Activated CD4-positive, CD25-positive, alpha-beta regulatory T cell treated with anti-CD3 and anti-CD28 coated beads, Interleukin-2, amount 50 U/mL, for 24 hours (primary cell): ENCODE data around the gene SPATA24.
"Not testable (repeated sequence)": the region's sequence is repeated elsewhere in the genome, so short reads cannot be mapped to it uniquely, and the experiment has no call there.

Experiments
- ATAC-seq, 2 donors: fragments of 150-1000 bp; cut with Tn5 transposase; one replicate each; pipeline ENCODE4 v1.10.0; 2021; ENCODE audit warnings: mild to moderate bottlenecking in 1 of 2, moderate library complexity in 1 of 2

The SPATA24 gene

DNA sequence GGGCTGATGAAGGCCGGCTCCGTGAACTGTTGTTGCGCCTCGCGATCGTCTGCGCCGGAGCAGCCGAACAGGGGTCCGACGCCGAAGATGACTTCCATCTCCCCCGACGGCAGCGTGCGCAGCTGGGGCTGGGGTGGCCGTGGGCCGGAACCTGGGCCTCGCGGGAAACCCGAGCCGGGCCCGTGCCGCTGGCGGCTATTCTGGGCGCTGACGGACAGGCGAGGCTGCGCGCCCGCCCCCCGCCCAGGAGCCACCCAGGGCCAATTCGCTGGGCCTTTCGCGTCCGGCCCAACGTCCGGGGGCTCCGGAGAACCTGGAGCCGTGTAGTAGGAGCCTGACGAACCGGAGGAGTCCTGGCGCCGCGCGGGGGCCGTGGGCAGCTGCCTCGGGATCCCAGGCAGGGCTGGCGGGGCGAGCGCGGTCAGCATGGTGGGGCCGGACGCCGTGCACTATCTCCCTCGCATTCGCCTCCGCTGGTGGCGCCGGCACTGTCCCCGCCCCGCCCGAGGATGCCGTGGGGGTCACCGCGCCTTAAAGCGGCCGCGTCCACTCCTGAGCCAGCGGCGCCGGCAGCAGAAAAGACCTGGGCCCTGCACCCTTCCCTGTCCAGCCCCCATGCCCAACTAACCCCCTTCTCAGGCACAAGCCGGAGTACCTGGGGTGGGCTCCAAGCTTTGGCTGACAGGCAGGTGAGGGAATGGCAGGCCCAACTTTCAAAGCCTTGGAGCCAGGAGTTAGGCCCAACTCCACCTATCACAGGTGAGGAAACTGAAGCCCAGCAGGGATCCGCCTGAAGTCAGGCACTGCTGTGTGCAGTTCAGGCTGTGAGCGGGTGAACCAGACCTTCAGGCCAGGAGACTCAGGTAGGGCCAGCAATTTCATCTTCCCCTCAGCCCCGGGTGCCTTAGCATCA is 9.0 kb downstream of the SPATA24 start, which contains the start of gene PROB1:
TSS of gene PROB1 (minus strand) at position 451 of the 913 bp plus-strand sequence. CDS start at position 428, 23 bp downstream.
- ATAC-seq: no peak

DNA sequence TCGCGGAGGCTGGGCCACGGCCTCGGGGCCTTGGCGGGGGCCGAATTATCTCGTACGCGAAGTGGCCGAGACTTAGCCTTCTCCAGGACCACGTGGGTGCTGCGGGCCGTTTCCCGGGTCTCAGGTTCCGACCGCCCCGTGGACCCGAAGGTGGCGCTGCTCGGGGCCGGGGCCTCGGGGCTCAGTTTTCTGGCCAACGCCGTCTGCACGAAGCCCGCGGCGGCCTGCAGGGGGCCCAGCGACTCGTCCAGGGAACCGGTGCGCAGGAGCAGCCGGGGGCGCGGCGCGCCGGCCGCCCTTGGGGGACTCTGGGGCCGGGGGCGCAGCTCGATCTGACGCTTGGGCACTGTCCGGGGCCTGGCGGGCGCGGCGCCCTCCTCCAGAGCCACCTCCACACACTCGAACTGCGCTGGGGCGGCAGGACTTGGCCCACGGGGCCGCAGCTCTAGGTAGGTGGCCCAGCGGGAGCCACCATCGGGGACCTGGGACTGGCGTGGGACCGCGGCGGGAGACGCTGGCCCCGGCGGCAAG is 9.7 kb downstream of the SPATA24 start:
- ATAC-seq: peak in 1 of 2 donors; percentile 5

DNA sequence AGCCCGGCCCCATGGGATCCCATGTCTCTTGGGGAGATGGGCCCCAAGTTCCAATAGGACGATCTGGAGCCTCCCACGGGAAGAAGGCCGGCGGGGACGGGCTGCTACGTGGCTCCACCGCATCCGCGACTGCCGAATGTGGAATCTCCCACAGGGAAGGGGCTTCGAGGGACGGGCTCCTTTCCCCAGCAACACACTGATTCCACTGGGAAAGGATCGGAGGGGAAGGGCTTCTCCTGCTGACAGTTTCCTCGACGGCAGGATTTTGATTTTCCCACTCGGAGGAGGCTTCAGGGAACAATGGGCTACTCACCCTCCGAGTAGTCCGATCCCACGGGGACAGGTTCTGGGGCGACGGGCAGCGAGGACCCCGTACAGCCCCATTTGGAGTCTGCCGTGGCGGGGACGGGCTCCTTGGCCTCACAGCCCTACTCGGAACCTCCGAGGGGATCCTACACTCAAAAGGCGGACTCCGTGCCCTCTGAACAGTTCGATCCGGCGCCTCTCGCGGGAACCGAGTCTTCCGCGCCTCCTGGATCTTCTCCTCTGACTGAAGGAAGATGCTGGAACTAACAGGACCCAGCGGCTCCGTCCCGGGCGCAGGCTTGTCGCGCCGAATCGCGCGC is 10.3 kb downstream of the SPATA24 start:
- ATAC-seq: no peak

DNA sequence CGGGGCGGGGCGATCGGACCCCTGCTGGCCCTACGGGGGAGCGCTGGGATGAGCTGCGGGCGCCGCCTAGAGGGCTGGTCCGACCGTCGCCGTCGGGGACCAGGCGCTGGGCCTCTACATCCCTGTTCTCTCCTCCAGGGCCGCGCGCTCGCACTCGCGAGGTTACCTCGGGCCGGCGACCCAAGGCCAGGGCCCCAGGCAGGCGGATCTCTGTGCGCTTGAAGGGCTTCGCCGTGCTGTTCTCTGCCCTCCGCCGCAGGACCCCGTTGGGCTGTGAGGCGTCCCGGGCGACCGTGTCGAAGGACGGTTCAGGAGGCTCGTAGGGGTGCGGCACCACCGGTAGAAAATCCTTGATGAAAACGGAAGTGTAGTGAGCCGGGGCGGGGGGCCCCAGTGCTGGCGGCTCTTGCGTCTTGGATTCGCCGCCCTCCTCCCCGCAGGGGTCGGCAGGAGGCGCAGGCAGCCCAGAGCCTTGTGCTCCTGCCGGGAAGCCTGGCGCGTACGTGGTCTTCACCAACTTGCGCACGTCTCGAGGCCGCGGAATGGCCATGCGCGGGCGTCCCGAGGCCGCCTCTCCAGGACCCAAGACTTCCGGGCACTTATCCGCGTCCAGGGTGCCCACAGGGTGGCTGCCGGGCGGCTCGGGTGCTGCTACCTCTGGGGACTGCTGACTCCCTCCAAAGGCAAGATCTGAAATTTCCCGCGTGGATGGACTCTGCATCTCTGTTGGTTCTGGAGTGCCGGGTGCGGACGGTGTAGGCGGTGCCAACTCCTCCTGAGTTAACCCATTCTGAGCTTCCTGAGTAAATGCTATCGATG is 11.0 kb downstream of the SPATA24 start:
- ATAC-seq: peak; percentile 68 to 76

DNA sequence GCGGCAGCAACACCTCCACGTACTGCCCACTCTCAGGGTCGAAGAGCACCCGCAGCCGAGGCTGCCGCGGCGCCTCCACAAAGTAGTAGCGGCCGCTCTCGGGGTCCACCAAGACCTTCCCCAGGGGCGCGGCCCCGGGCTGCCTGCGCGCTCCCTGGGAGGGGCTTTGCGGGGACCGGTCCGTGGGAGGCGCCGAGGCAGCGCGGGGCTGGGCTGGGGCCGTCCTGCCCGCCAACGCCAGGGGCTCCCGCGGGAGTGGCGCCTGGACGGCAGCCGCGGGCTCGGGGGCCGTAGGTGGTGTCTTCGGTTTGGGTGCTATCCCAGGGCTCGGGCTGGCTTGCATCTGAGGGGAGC is 11.6 kb downstream of the SPATA24 start:
- ATAC-seq: no peak

DNA sequence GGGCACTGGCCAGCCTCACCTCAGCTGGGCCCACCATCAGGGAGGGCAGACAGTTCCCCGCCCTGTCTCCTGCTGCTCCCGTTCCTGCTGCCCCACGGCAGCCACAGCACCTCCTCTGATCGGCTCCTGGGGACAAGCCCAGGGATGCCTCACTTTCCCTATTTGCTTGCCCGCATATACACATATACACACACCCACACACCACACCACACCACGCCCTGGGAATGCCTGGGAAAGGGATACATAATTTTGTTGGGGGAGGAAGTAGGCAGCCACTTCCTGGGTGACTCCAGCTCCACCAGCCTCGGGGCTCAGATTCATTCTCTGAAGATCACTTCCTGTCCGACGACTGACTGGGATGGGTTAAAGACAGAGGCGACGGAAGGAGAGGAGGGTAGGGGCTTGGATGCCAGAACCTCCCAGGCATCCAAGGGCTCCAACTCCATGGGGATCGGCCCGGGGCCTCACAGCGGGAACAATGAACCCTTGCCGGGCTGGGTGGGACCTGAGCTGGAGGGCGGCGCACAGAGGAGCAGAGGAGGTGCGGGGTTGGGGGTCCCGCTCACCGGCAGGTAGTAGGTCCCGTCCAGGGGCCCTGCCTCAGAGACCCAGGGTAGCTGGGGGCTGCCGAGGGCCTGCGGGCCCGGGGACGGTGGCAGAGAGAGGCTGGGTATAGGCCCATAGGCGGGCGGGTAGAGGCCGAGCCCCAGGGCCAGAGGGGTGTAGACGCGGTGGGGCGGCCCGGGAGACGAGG is 12.1 kb downstream of the SPATA24 start:
- peak in 1 of 2 donors; percentile 1 for ATAC-seq

DNA sequence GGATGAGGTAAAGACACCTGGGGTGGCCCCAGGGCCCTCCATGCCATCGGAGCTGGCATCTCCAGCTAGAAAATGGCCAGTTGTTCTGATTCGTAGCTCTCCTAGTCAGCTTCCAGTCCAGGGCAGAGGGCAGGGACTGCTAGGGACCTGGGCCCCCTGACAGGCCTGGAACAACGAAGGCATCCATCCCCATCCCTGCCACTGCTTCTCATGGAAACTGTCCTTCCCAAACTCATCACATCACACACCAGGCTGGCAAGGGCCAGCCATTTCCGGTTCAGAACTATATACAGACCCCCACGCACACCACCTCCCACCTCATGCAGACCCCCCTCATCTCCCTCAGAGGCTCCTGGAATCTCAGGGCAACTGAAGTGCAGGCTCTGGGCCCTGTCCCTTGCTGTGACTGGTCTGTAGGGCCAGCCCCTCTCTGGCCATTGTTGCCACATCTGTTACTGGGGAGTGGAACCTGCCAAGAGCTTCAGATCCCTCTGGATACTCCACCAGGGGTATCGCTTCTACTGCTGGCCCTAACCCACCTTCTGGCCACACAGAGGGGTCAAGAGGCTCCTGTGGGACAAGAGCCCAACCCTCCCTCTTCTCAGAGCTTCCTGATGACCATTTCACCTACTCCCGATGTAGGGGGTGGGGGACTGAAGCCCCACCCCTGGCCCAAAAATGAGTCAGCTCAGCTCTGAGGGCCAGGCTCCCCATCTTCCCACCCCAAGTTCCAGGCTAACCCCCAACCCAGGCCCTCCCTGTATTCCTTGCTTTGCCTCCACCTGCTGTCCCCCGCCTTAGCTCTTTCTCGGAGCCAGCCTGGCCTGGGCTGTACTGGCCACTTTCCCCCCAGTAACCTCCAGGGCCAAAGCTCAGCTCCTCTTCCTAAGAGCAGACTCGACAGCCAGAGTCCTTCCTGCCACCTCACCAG is 13.0 kb downstream of the SPATA24 start:
- ATAC-seq: no peak

DNA sequence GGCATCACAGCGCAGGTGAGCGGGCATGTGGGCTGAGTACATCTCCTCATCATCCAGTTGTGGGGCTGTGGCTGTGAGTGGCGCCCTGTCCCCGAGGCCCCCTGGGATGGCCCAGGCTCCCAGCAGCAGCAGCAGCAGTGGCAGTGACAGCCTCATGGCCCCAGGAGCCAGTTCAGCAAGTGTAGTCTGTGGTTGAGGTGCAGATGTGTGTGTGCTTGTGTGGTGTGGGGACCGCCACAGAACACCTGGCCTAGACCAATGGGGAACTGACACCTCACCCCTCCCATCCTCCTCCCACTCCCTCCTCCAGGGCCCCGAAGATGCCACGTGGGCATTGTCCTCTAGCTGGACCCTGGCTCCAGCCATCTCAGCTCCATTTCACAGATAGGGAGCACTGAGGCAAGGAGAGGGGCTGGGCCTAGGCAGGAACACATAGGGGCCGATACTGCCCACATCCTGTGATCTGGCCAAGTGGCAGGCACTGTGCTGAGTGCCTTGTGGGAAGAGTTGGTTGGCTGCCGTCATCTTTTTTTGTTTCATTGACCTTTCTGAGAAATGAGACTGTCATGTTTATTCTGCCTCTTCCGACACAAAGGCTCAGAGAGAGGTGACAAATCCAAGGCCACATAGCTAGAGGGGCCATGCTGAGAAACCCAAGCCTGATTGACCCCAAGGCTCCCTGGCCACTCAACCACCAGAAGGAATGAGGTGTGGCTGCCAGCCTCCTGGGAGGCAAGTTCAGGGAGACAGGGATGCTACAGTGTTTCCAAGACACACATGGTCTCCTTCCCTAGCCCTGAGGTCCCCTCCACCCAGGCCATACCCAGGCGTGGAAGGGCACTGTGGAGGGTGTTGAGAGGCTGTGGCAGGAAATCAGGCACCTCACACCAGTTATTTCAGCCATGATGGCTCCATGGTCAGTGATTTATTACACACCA is 13.9 kb downstream of the SPATA24 start, which contains the start of gene MZB1:
TSS of gene MZB1 (minus strand) at position 213 of the 938 bp plus-strand sequence. CDS start at position 156, 57 bp downstream.
- peak; percentile 55 for ATAC-seq

DNA sequence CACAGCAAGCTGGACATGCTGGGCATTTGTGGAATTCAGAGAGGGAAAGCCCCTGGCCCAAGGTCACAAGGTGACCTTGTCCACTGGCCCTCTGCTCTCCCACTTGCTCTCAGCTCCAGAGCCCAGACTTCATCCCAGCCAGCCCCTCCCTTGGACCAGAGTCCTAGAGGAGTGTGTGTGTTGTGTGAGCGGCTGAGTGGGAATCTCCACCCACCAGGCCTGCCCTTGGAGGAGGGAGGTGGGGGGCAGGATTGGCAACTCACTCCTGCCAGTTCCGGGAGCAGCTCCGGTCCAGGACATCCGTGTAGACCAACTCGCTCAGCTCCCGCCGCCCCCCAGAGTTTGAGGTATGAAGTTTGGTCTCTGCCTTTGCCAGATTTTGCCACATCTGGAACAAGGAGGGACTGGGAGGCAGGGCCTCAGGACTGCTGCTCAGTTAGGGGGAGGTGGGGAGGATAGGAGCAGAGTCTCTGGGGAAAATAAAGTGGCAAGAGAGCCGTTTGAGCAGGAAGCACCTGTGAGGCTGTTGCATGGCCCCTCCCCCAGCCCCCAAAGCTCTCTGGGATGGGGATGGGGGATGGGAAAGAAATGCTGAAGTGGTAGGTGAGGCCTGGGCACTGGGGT is 15.6 kb downstream of the SPATA24 start:
- no peak for ATAC-seq

DNA sequence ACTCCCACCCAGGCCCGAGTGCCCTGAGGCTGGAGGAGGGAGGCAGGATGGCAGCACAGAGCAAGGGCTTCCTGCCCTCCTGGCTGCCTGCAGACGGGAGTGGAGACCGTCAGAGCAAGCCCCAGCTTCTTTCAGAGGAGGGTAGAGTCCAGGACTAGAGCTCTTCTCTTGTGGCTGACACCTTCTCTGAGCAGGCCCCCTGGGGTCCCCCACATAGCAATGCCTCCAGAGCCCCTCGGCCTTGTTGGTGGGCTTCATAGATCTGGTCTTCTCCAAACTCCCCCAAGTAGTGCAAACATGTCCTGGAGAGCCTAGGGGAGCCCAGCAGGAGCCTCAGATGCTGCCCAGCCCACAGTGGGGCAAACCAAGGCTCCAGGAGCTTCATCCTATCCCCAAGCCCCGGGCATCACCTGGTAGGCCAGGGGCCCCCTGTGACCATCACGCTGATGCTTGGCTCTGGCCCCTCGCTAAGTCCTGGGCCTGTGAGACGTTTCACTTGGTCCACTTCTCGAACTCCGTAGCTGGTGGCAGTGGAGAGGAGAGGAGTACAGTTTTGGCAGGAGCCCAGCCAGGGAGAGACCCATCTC is 16.2 kb downstream of the SPATA24 start:
- no peak for ATAC-seq

DNA sequence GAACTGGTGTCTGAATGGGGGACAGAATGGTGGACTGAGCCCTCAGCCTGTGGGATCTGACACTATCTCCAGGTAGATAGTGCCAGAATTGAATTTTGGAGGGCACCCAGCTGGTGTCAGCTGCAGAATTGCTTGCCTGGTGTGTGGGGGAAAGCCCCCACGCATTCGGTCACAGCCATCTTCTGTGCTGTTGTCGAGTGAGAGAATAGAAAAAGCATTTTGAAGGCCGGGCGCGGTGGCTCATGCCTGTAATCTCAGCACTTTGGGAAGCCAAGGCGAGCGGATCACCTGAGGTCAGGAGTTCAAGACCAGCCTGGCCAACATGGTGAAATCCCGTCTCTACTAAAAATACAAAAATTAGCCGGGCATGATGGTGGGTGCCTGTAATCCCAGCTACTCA is 16.9 kb downstream of the SPATA24 start:
- not testable (repeated sequence) for ATAC-seq

DNA sequence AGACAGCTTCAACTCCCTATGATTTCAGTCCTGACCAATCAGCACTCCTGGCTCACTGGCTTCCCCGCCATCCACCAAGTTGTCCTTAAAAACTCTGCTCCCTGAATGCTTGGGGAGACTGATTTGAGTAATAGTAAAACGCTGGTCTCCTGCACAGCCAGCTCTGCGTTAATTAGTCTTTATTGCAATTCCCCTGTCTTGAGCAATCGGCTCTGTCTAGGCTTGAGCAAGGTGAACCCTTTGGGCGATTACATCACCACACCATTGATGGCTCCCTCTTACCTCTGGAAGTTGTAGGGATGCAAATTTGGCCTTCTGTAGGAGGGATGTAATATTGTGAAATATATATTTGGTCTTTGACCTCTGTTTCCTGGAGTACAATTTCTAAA is 17.8 kb downstream of the SPATA24 start:
- no peak for ATAC-seq

DNA sequence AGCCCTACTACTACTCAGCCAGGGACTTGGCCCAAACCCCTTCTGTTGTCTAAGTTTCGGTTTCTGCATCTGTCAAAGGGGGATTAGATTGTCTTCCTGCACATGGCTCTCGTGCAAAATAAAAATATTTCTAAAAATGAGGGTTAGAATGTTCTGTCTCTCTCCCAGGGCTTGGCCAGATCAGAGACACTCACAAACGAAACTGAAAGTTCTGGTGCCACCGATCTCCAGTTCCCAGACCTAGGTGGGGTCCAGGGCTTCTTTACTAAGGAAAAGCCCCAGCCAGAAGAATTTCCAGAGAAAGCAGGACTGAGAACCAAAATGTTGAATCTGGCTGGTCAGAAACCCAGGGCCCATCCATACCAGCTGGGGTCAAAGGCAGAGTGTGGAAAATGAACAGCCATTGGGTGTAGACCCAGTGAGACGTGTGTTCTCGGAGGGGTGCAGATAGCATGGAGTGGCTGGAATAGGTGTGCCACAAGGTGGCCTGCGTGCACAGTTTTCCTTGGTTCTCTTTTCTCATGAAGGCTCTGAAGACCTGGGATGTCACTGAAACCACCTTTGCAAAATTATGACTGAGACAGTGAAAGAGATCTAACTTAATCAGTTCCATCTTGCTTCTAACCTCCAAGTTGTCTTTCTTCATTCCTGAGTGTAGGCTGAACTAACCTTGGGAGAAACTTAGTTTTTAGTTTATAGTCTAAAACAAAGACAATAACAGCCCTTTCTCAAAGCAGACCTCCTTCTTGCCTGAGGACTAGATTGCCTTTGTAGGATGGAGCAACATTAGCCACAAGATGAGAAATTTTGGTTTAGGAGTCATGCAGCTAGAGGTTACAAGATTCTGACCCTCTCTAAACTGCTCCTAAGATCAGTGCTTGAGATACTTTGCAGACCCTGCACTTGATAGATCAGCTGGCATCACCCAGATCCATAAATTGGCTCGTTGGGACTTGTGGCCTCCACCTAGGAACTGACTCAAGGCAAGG is 18.5 kb downstream of the SPATA24 start:
- no peak for ATAC-seq

DNA sequence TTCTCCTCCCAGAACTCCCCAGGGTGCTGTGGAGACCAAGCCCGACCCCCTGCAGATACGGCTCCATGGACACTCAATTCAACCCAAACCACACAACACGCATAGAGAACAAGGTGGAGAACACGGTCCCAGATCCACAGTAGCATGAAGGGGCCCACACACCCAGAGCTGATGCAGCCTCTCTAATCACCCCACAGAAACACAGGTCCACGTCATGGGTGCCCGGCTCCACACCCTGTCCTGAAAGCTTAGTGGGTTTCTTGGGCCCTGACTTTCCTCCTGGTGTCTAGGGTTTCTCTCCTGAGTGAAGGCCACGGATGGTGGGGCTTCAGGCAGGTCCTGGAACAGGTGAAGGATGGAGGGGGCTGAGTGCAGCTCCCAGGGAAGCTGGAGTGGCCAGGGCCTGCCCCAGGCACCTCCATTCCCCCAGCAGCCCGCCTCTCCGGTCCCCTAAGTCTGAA is 19.3 kb downstream of the SPATA24 start:
- ATAC-seq: peak in 1 of 2 donors; percentile 11

DNA sequence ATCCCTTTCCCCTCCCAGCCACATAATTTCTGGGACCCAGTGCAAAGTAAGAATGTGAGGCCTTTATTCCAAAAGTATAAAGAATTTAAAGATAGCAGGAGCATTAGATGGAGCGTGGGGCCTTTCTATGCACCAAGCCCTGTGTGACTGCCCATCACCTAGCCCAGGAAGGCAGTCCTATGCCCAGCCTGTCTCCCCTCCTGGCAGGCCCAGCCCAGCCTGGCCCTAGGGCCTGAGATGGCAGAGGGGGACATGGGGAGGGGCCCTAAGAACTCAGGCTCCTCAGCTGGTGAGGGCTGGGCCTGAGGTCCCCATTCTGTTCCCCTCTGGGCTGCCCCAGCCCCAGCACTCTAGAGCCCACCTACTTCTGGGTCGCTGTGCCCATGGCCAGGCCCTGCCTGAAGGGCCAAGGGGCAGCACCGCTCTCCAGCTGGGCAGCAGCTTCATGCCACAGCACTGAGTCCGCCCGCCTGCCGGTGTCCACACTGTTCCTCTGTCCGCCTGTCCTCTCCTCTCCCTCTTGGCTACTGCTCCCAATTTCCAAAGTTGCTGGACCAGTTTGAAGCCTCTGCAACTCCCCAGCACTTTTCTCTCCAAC is 19.8 kb downstream of the SPATA24 start:
- no peak for ATAC-seq

DNA sequence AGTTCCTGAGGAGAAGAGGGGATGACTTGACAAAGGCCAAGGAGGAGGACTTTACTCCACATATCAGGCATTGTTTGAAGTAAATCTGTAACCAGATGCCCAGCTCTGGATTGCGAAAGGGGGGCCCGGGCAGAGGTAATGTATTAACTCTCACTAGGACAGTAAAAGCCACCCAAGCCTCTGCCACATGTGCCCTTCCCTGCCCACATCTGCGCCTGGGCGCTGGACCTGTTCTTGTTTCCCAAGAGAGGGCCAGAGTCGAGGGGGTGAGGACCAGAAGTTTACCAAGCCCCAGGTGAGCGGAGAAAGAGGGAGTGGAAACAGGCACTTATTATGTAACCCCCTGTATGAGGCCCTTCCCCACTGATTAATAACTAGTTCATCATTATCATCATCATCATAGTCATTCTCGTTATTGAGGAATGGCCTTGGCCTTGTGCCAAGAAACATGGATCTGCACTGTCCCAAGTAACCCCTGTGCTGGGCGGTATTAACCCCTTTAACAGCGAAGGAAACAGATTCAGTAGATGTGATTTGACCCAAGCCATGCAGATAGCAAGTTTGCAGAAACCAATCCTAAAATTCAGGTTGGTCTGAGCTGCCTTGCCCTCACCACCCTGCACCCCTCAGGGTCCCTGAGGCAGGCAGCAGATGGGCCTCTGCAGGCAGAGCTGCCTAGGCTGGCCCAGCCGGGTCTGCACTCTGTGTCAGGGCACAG is 20.5 kb downstream of the SPATA24 start, which contains the start of gene SLC23A1:
TSS of gene SLC23A1 (minus strand) at position 23 of the 718 bp plus-strand sequence. CDS start 44 bp downstream, outside the sequence.
- no peak for ATAC-seq
